Neural cell (in vitro differentiated cells): ENCODE data around the gene KLHL6.

ENCODE experiments used
- CTCF ChIP-seq: fragments of 450-650 bp; IDR thresholded peaks from 2 replicates; pipeline ENCODE4 v1.5.1; 2014; ENCODE audit warnings: antibody characterized with exemption, mild to moderate bottlenecking, moderate library complexity; ENCODE audit not compliant: poor library complexity, severe bottlenecking
- EP300 ChIP-seq: fragments of 450-650 bp; conservative IDR thresholded peaks from 2 replicates; pipeline ENCODE4 v1.6.1; 2014; ENCODE audit warnings: antibody characterized with exemption, mild to moderate bottlenecking, moderate library complexity; ENCODE audit not compliant: poor library complexity, severe bottlenecking
- MXI1 ChIP-seq: fragments of 450-650 bp; conservative IDR thresholded peaks from 2 replicates; pipeline ENCODE4 v1.6.1; 2014; ENCODE audit warnings: antibody characterized with exemption, mild to moderate bottlenecking; ENCODE audit not compliant: poor library complexity, severe bottlenecking

- TF ChIP-seq CTCF (no peak), MXI1 (no peak), EP300 (no peak)
Measured at GRCh38 chr3:183566880-183567279, 11.4 kb upstream of the KLHL6 start.
